AG09319 (cell line): ENCODE data around the gene CDC14B.

Experiments used
- DNase-seq: peaks from one replicate; pipeline ENCODE4 v3.0.0-alpha.2; 2010; ENCODE audit warnings: low read depth; ENCODE audit errors: extremely low read depth
- TF ChIP-seq, protein P1 (sequence below): IDR thresholded peaks from 2 replicates; pipeline ENCODE4 v1.5.1; 2011; ENCODE audit warnings: low read depth, mild to moderate bottlenecking, inconsistent platforms, low read length, moderate library complexity

The CDC14B gene

DNA sequence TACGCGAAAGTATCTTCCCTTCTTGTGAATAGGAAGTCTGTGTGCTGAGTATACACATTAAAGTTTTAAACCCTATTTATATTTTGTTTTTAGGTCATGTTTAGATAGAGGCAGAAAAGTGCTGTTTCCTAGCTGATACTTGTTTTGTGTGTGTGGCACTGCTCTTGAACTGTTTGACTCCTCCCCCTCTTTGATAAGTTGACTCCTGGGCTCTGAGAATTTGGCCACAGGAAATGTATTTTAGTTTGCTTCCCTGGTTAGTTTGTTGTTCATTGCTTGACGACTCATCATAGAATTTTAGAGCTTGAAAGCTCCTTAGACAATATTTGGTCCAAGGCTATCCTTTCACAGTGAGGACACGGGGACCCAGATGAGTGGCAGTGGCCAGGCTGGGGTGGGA is 2.0 kb upstream of the CDC14B start:
- no peak for DNase-seq
- TF ChIP-seq, protein P1, sequence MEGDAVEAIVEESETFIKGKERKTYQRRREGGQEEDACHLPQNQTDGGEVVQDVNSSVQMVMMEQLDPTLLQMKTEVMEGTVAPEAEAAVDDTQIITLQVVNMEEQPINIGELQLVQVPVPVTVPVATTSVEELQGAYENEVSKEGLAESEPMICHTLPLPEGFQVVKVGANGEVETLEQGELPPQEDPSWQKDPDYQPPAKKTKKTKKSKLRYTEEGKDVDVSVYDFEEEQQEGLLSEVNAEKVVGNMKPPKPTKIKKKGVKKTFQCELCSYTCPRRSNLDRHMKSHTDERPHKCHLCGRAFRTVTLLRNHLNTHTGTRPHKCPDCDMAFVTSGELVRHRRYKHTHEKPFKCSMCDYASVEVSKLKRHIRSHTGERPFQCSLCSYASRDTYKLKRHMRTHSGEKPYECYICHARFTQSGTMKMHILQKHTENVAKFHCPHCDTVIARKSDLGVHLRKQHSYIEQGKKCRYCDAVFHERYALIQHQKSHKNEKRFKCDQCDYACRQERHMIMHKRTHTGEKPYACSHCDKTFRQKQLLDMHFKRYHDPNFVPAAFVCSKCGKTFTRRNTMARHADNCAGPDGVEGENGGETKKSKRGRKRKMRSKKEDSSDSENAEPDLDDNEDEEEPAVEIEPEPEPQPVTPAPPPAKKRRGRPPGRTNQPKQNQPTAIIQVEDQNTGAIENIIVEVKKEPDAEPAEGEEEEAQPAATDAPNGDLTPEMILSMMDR, result no peak

- TF ChIP-seq, protein P1, result no peak
- no peak for DNase-seq
These were observed 1.2 kb upstream of the CDC14B start for GRCh38 chr9:96620832-96621269.

DNA sequence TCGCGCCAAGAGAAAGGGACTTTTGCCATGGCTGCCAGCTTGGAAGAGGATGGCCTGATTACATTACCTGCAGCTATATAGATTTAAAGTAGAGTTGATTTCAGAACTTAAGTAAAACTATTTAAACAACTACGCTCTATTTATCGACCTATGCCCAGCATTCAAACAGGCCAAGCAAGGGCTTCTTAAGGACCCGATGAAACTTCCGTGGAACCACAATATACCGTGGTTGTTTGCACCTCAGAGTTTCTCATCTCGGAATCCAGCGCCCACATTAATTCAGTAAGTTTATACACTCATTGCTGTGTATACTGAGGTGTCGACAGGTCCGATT is 505 bp upstream of the CDC14B start:
- DNase-seq, result no peak
- TF ChIP-seq, protein P1, result no peak

DNA sequence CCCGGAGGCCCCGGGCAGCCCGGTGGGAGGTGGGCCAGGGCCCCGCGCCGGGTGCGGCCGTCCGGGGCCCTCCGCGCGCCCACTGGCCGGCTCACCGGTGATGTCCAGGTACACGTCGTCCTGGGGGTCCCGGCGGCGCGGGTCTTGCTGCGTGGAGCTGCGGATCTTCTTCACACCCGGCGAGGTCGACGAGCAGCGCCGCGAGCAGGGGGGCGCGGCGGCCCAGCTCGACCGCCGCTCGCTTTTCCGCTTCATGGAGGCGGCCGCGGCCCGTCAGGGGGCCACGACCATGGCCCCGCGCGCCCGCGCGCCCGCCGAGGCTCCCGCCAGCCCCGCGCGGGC is 548 bp downstream of the CDC14B start:
- DNase-seq, result no peak
- TF ChIP-seq, protein P1, result no peak

DNA sequence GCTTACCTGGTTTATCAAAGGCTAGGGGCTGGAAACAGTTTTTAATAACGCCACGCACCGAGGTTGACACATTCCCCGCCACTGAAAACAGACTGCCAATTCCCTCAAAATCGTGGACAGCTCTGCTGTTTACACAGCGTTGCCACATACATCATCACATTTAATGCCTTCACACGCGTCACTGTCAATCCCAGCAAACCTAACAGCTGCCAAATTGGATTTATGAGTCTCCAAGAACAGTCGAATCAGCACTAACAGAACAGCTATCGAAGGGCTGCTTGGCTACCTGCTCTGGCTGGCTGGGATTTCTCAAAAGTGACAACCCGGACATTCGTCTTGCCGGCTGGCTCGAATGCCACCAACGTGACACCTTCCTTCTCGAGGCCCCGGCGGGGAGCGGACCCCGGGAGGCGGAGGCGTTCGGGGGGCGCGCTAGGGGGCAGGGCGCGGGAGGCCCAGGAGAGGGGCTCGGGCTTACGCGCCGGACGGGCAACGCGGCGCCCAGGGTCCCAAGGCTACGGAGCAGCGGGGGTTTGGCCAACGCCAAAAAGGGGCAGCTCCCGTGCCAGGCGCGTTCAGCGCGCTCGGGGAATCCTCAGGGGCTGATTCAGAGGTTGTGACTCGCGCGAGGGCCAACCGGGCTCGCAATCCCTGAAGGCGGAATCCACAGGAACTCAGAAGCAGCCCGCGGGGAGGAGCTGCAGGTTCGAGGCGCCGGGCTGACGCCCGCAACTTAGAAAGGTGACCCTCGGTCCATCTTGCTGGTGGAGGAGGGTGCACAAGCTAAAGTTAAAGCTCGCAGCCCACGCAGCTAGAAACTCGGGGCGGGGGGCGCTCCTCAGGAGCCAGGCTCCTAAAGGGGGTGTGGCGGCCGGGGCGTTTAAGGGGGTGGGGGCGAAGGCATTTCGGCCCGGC is 1.2 kb downstream of the CDC14B start:
- DNase-seq, result no peak
- TF ChIP-seq, protein P1, result no peak

DNA sequence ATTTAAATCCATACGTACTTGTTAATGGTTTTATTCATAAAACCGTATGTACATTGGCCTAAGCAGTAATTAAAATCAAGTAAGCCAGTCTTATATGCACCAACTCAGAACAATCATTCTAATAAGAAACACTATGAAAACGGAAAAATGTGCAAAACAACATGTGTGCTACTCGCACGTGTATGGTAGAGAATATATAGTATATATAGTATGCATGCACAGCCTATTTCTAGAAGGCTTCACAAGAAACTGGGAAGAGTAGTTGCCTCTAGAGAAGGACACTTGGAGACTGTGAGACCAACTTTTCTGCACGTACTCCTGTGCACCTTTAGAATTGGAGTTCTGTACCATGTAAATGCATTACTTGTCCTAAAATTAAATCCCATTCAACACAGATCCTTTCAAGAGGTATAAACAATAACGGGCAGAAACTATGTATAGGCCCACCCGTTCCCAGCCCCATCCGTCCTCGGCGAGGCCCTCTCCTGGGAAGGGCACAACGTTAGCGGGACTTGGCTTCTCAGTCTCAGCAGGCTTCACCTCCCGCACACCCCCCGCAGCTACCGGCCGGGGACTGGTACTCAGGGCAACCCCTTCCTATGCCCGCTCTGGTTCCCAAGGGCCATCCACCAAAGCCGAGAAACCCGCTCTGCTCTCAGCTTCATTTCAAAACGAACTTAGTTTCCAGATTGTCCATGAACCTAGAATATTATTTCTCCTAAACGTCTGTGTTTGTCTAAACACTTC is 2.0 kb downstream of the CDC14B start:
- TF ChIP-seq, protein P1, result no peak
- DNase-seq, result no peak

DNA sequence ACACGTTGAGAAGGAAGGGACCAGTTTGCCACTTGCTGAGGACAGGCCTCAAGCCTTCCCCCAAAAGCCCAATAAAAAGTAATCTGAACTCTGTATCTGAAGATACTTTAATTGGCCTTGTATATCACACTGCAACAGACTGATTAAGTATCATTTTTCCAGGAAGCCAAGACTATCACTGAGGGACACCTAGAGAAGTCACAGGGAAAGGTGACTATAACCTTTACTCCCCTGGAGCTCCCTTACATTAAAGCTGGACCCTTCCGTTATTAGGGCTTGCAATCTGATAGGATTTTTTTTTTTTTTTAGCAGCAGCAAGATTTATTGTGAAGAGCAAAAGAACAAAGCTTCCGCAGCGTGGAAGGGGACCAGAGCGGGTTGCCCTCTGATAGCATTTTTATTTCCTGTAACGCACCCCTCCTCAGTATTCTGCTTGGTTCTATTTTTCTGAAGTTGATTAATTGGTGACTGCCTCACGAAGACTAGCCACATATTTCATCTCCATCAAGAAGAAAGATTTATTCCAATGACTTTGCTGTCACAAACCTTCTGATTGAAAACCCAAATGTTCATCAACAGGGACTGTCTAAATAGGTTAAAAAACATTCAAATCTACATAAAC is 2.7 kb downstream of the CDC14B start:
- TF ChIP-seq, protein P1, result no peak
- DNase-seq, result no peak
